Activated T-cell treated with anti-CD3 and anti-CD28 coated beads, Interleukin-2, amount 50 U/mL, for 4 hours (primary cell): ENCODE results near the gene WIPI1. TPM values are rescaled to one million over a fixed set of nuclear protein-coding genes. Genes with fewer than 3 reads are reported as not detected.

ENCODE experiments used
- ATAC-seq, 2 donors: fragments of 200-7000 bp; cut with Tn5 transposase; one replicate each; pipeline ENCODE4 v1.10.0; 2021
- DNase-seq: peaks from one replicate; pipeline ENCODE4 v3.0.0-alpha.2; 2020
- H3K27me3 Mint-ChIP-seq: one replicate; pipeline ENCODE4 v1.8.0; 2021; ENCODE audit warnings: low read depth, mixed read lengths
- H3K36me3 Mint-ChIP-seq: one replicate; pipeline ENCODE4 v1.8.0; 2022; ENCODE audit warnings: mixed read lengths; ENCODE audit not compliant: insufficient read depth
- H3K4me1 Mint-ChIP-seq: one replicate; pipeline ENCODE4 v1.8.0; 2021; ENCODE audit warnings: low read depth, mixed read lengths
- H3K4me3 Mint-ChIP-seq: one replicate; pipeline ENCODE4 v1.8.0; 2021; ENCODE audit warnings: mild to moderate bottlenecking, moderate library complexity, mixed read lengths
- H3K9me3 Mint-ChIP-seq: one replicate; pipeline ENCODE4 v1.8.0; 2021; ENCODE audit warnings: mixed read lengths
- total RNA-seq, 3 donors: library from RNA; stranded (reverse); gene quantifications; one replicate each; pipeline ENCODE4 v1.2.1, GENCODE V29; 2021

The WIPI1 gene
- total RNA-seq, 3 donors from 2014 or later, result 2.9 to 6.4 (median 3.9) TPM

DNA sequence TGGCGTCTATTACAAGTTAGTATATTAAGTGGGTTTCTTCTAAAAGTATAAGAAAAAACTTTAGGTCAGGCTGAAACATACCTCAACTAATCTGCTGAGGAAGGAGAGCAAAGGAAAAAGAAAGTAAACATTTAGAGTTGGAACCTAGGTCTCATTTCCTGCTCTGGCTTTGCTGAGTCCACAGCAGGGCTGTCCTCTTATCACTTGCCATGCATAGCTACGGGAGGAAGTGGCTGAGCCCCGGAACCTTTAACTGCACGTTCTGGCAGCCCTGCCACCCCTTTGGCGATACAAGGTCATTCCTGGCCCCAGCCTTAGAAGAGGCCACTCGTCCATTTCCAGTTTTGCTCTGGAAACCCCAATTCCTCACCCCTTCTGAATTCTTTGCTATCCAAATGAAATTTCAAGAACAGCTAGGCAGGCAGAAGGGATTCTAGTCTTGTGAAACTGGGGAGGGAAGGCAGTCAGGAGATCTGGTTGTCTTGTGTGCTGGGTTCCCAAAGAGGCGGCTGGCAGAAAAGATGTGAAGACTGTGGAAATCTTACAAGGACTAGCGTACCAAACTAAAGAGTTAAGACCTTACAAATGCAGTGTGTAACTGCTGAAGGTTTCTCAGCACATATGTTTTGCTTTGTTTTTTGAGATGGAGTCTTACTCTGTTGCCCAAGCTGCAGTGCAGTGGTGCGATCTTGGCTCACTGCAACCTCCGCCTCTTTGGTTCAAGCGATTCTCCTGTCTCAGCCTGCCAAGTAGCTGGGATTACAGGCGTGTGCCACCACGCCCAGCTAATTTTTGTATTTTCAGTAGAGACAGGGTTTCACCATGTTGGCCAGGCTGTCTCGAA is 19.1 kb downstream of the WIPI1 start:
- Mint-ChIP-seq H3K4me3 (peak overlapping the region; percentile 70), H3K27me3 (no peaks in the 10 kb centered on the region), H3K9me3 (no peaks in the 10 kb centered on the region), H3K4me1 (peaks cover 53% of the 10 kb centered on the region), H3K36me3 (peaks cover under 1% of the 10 kb centered on the region)
- peak; percentile 67 to 69 for ATAC-seq
- no peak for DNase-seq

- H3K9me3 Mint-ChIP-seq, result no peaks in the 10 kb centered on the region
- H3K27me3 Mint-ChIP-seq, result no peaks in the 10 kb centered on the region
- H3K4me3 Mint-ChIP-seq, result peak overlapping the region; percentile 52
- ATAC-seq (peak; percentile 79), DNase-seq (peak; percentile 83)
- peaks cover 50% of the 10 kb centered on the region for H3K4me1 Mint-ChIP-seq
- peaks cover 6% of the 10 kb centered on the region for H3K36me3 Mint-ChIP-seq
Measured at GRCh38 chr17:68435876-68436842, 21.1 kb downstream of the WIPI1 start.

DNA sequence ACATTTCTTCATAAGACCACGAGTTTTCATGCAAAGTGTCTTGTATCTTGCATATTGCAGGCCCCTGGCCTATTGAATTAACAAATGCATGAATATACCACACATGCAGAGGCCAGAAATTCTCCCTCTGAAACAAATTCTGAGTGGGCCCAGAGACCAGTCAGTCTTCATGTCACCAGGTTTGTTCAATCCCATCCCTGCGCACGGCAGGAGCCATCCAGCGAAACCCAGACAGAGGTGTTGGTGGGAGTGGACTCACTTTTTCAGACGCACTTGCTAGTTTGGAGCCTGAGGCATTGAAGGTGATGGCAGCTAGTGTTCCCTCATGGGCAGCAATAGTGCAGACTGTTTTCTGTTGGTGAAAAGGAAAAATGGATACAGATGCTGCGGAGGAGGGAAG is 21.9 kb downstream of the WIPI1 start:
- peaks cover 42% of the 10 kb centered on the region for H3K4me1 Mint-ChIP-seq
- ATAC-seq, result no peak
- no peaks in the 10 kb centered on the region for H3K9me3 Mint-ChIP-seq
- no peak for DNase-seq
- no peaks in the 10 kb centered on the region for H3K27me3 Mint-ChIP-seq
- no peak overlapping the region for H3K4me3 Mint-ChIP-seq
- H3K36me3 Mint-ChIP-seq, result peaks cover 6% of the 10 kb centered on the region

- Mint-ChIP-seq H3K4me1 (peaks cover 37% of the 10 kb centered on the region), H3K36me3 (peaks cover 7% of the 10 kb centered on the region), H3K4me3 (no peak overlapping the region), H3K27me3 (no peaks in the 10 kb centered on the region), H3K9me3 (no peaks in the 10 kb centered on the region)
- DNase-seq (no peak), ATAC-seq (no peak)
Measured at GRCh38 chr17:68433911-68434508, 23.3 kb downstream of the WIPI1 start.

DNA sequence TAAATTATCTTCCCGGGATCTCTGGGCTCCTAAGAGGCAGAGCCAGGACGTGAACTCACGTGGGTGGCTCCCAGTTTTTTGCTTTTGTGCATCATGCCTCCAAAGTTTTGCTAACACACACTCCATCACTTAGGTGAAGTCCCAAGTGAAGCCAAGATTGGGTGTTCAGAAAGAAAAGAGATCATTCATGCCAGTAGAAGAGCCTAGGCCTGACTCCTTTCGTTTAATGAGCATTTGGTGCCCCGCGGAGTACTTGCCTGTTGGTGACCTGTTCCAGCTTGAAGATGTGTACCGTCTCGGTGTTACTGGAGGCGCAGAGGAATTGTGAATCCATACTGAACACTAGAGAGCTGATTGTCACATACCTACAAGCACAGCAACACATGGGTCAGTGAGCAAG is 24.1 kb downstream of the WIPI1 start:
- Mint-ChIP-seq H3K4me1 (peaks cover 30% of the 10 kb centered on the region), H3K9me3 (no peaks in the 10 kb centered on the region), H3K27me3 (no peaks in the 10 kb centered on the region), H3K36me3 (peaks cover 7% of the 10 kb centered on the region), H3K4me3 (no peak overlapping the region)
- ATAC-seq (no peak), DNase-seq (no peak)

GRCh38 chr17:68432086-68432864 is 25.0 kb downstream of the WIPI1 start:
- Mint-ChIP-seq H3K4me3 (no peak overlapping the region), H3K9me3 (no peaks in the 10 kb centered on the region), H3K27me3 (no peaks in the 10 kb centered on the region), H3K36me3 (peaks cover 7% of the 10 kb centered on the region), H3K4me1 (peaks cover 21% of the 10 kb centered on the region)
- DNase-seq (no peak), ATAC-seq (no peak)

GRCh38 chr17:68431661-68432071 is 25.6 kb downstream of the WIPI1 start:
- H3K4me1 Mint-ChIP-seq, result peaks cover 16% of the 10 kb centered on the region
- H3K36me3 Mint-ChIP-seq, result peaks cover 7% of the 10 kb centered on the region
- no peak overlapping the region for H3K4me3 Mint-ChIP-seq
- no peaks in the 10 kb centered on the region for H3K9me3 Mint-ChIP-seq
- DNase-seq, result peak; percentile 49
- no peaks in the 10 kb centered on the region for H3K27me3 Mint-ChIP-seq
- peak in 1 of 2 donors; percentile 51 for ATAC-seq

DNA sequence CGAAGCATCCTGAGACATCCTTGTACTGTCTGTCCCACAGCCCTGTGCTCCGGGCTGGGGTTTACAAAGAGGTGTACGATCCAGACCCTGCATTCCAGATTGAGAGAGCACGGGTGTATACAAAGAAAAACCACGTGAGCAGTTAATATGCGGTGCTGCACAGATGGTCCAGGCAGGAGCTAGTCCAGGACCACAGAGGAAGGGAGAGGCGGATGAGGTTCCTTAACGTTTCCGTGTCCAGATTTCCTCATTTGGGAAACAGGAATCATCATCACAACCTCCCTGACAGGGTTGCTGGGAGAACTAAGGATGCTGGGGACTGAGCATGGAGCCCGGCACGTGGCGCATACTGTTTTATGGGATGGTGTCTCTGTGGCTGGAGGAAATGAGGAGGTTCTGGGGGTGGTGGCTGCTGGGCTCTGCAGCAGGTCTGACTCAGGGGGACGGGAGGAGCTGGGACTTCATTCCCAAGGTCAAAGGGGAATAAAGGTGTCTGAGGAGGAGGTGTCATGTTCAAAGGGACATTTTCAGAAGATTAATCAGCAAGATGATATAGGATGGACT is 26.2 kb downstream of the WIPI1 start:
- ATAC-seq (no peak), DNase-seq (no peak)
- no peaks in the 10 kb centered on the region for H3K27me3 Mint-ChIP-seq
- peaks cover 7% of the 10 kb centered on the region for H3K36me3 Mint-ChIP-seq
- H3K4me3 Mint-ChIP-seq, result no peak overlapping the region
- H3K4me1 Mint-ChIP-seq, result peaks cover 10% of the 10 kb centered on the region
- H3K9me3 Mint-ChIP-seq, result no peaks in the 10 kb centered on the region

- no peak for ATAC-seq
- H3K4me3 Mint-ChIP-seq, result no peak overlapping the region
- H3K4me1 Mint-ChIP-seq, result peaks cover 5% of the 10 kb centered on the region
- DNase-seq, result no peak
- H3K27me3 Mint-ChIP-seq, result no peaks in the 10 kb centered on the region
- no peaks in the 10 kb centered on the region for H3K9me3 Mint-ChIP-seq
- H3K36me3 Mint-ChIP-seq, result peaks cover 7% of the 10 kb centered on the region
Measured at GRCh38 chr17:68429881-68430280, 27.4 kb downstream of the WIPI1 start.

GRCh38 chr17:68428498-68429172 is 28.7 kb downstream of the WIPI1 start:
- Mint-ChIP-seq H3K9me3 (no peaks in the 10 kb centered on the region), H3K36me3 (peaks cover 7% of the 10 kb centered on the region), H3K27me3 (no peaks in the 10 kb centered on the region), H3K4me1 (peaks cover 5% of the 10 kb centered on the region), H3K4me3 (no peak overlapping the region)
- DNase-seq (no peak), ATAC-seq (no peak)

GRCh38 chr17:68427575-68427974 is 29.7 kb downstream of the WIPI1 start:
- Mint-ChIP-seq H3K4me3 (no peak overlapping the region), H3K9me3 (no peaks in the 10 kb centered on the region), H3K36me3 (peaks cover 3% of the 10 kb centered on the region), H3K4me1 (peaks cover 5% of the 10 kb centered on the region), H3K27me3 (no peaks in the 10 kb centered on the region)
- DNase-seq (no peak), ATAC-seq (no peak)

- ATAC-seq, result no peak
- Mint-ChIP-seq H3K4me1 (no peaks in the 10 kb centered on the region), H3K27me3 (no peaks in the 10 kb centered on the region), H3K36me3 (peaks cover 9% of the 10 kb centered on the region), H3K4me3 (no peak overlapping the region), H3K9me3 (no peaks in the 10 kb centered on the region)
- no peak for DNase-seq
Measured at GRCh38 chr17:68425979-68426378, 31.3 kb downstream of the WIPI1 start.

GRCh38 chr17:68424861-68425260 is 32.4 kb downstream of the WIPI1 start:
- peaks cover 20% of the 10 kb centered on the region for H3K36me3 Mint-ChIP-seq
- H3K4me1 Mint-ChIP-seq, result no peaks in the 10 kb centered on the region
- no peaks in the 10 kb centered on the region for H3K27me3 Mint-ChIP-seq
- H3K9me3 Mint-ChIP-seq, result no peaks in the 10 kb centered on the region
- ATAC-seq (no peak), DNase-seq (no peak)
- no peak overlapping the region for H3K4me3 Mint-ChIP-seq
